EH (cell line): ENCODE data around the gene TRIM41.
"Not testable (repeated sequence)": the region's sequence is repeated elsewhere in the genome, so short reads cannot be mapped to it uniquely, and the experiment has no call there.

Source experiments
- DNase-seq: peaks from one replicate; pipeline ENCODE4 v3.0.0-alpha.2; 2015; ENCODE audit warnings: low read depth

Gene TRIM41

GRCh38 chr5:181255836-181256578 is 32.9 kb downstream of the TRIM41 start:
- DNase-seq = no peak

GRCh38 chr5:181258576-181258975 is 35.5 kb downstream of the TRIM41 start:
- no peak for DNase-seq

GRCh38 chr5:181259283-181259682 is 36.2 kb downstream of the TRIM41 start:
- no peak for DNase-seq

GRCh38 chr5:181259974-181260719 is 37.1 kb downstream of the TRIM41 start:
- DNase-seq = peak; percentile 24

GRCh38 chr5:181260720-181261319 is 37.7 kb downstream of the TRIM41 start, which contains the start of gene TRIM52:
TSS of gene TRIM52 (minus strand) at chr5:181261143. CDS start at chr5:181260813, 330 bp downstream.
- peak; percentile 90 for DNase-seq

GRCh38 chr5:181261320-181262049 is 38.4 kb downstream of the TRIM41 start:
- DNase-seq = peak; percentile 81

GRCh38 chr5:181263633-181264032 is 40.6 kb downstream of the TRIM41 start:
- DNase-seq = no peak

GRCh38 chr5:181265092-181265671 is 42.1 kb downstream of the TRIM41 start:
- no peak for DNase-seq

GRCh38 chr5:181267291-181267904 is 44.3 kb downstream of the TRIM41 start:
- DNase-seq = not testable (repeated sequence)

GRCh38 chr5:181267907-181268306 is 44.8 kb downstream of the TRIM41 start:
- DNase-seq = not testable (repeated sequence)

GRCh38 chr5:181271081-181271480 is 48.0 kb downstream of the TRIM41 start:
- no peak for DNase-seq

- not testable (repeated sequence) for DNase-seq
Observed at GRCh38 chr5:181273433-181273744, 50.3 kb downstream of the TRIM41 start.

- DNase-seq = no peak
Observed at GRCh38 chr5:181280251-181280762, 57.2 kb downstream of the TRIM41 start.

GRCh38 chr5:181281077-181281983 is 58.2 kb downstream of the TRIM41 start:
- DNase-seq = no peak

- DNase-seq = no peak
Observed at GRCh38 chr5:181281984-181282316, 58.9 kb downstream of the TRIM41 start.

GRCh38 chr5:181282415-181282814 is 59.3 kb downstream of the TRIM41 start:
- DNase-seq = not testable (repeated sequence)

GRCh38 chr5:181282874-181283273 is 59.8 kb downstream of the TRIM41 start:
- DNase-seq = no peak

- DNase-seq = no peak
Observed at GRCh38 chr5:181283347-181283746, 60.3 kb downstream of the TRIM41 start.

GRCh38 chr5:181283841-181284755 is 61.0 kb downstream of the TRIM41 start:
- DNase-seq = not testable (repeated sequence)
